Smooth muscle cell (in vitro differentiated cells): ENCODE measurements around the gene NTMT1. TPM values are rescaled to one million over a fixed set of nuclear protein-coding genes. Genes with fewer than 3 reads are reported as not detected.

Experiments
- DNase-seq: peaks from one replicate; lab custom pipeline; 2025; ENCODE audit not compliant: unreplicated experiment; lab: John Stamatoyannopoulos, UW
- H2AFZ ChIP-seq: fragments of 200-600 bp; sonication (generic); 2 replicates; pipeline ENCODE4 v1.6.0; 2016; ENCODE audit warnings: antibody characterized with exemption, low read depth, mild to moderate bottlenecking
- H3F3A ChIP-seq: fragments of 200-600 bp; sonication (generic); 2 replicates; pipeline ENCODE4 v1.6.0; 2017; ENCODE audit warnings: antibody characterized with exemption, low read depth
- H3K27ac ChIP-seq: fragments of 200-600 bp; sonication (generic); 2 replicates; pipeline ENCODE4 v1.5.1; 2016; ENCODE audit warnings: low read depth, mild to moderate bottlenecking
- H3K27me3 ChIP-seq: fragments of 200-600 bp; sonication (generic); 2 replicates; pipeline ENCODE4 v1.6.1; 2016; ENCODE audit warnings: low read depth, mild to moderate bottlenecking
- H3K36me3 ChIP-seq: fragments of 200-600 bp; sonication (generic); 2 replicates; pipeline ENCODE4 v1.5.1; 2016; ENCODE audit warnings: low read depth
- H3K4me1 ChIP-seq: fragments of 200-600 bp; sonication (generic); 2 replicates; pipeline ENCODE4 v1.5.1; 2016; ENCODE audit warnings: low read depth
- H3K4me2 ChIP-seq: fragments of 200-600 bp; sonication (generic); 2 replicates; pipeline ENCODE4 v1.6.0; 2016; ENCODE audit warnings: mild to moderate bottlenecking
- H3K4me3 ChIP-seq: fragments of 200-600 bp; sonication (generic); 2 replicates; pipeline ENCODE4 v1.5.1; 2016; ENCODE audit warnings: mild to moderate bottlenecking
- H3K79me2 ChIP-seq: fragments of 200-600 bp; sonication (generic); 2 replicates; pipeline ENCODE4 v1.6.0; 2016; ENCODE audit warnings: low read depth, mild to moderate bottlenecking
- H3K9ac ChIP-seq: fragments of 200-600 bp; sonication (generic); 2 replicates; pipeline ENCODE4 v1.6.0; 2016; ENCODE audit warnings: low read depth
- H3K9me3 ChIP-seq: fragments of 200-600 bp; sonication (generic); replicated peaks from 2 replicates; pipeline ENCODE4 v1.5.1; 2016; ENCODE audit warnings: low read depth
- H4K20me1 ChIP-seq: fragments of 200-600 bp; sonication (generic); 2 replicates; pipeline ENCODE4 v1.6.0; 2016; ENCODE audit warnings: low read depth
- WGBS: methylation state at CpG from one replicate; pipeline ENCODE4 v1.1.7; 2016; ENCODE audit warnings: low lambda C conversion rate; 5-methylcytosine and 5-hydroxymethylcytosine counted together
- polyA plus RNA-seq: library from polyadenylated mRNA; unstranded; fragments of >200 nt; fragmentation: Nextera tagmentation; extraction: Ambion mirVana; gene quantifications from 2 replicates; pipeline ENCODE4 v1.2.1, GENCODE V29; 2016
- total RNA-seq: library from RNA; depleted of rRNA; stranded (reverse); fragments of >200 nt; gene quantifications from 2 replicates; pipeline ENCODE4 v1.2.3, GENCODE V29; 2014
- TF ChIP-seq, protein P1 (sequence below): fragments of 200-600 bp; sonication (generic); IDR thresholded peaks from 2 replicates; pipeline ENCODE4 v1.5.1; 2017; ENCODE audit warnings: borderline replicate concordance, mild to moderate bottlenecking, antibody characterized with exemption; ENCODE audit not compliant: insufficient read depth, poor library complexity, severe bottlenecking

NTMT1 gene
- total and polyA plus RNA-seq, 2 experiments from 2014 or later = 42.9 to 118 TPM

DNA sequence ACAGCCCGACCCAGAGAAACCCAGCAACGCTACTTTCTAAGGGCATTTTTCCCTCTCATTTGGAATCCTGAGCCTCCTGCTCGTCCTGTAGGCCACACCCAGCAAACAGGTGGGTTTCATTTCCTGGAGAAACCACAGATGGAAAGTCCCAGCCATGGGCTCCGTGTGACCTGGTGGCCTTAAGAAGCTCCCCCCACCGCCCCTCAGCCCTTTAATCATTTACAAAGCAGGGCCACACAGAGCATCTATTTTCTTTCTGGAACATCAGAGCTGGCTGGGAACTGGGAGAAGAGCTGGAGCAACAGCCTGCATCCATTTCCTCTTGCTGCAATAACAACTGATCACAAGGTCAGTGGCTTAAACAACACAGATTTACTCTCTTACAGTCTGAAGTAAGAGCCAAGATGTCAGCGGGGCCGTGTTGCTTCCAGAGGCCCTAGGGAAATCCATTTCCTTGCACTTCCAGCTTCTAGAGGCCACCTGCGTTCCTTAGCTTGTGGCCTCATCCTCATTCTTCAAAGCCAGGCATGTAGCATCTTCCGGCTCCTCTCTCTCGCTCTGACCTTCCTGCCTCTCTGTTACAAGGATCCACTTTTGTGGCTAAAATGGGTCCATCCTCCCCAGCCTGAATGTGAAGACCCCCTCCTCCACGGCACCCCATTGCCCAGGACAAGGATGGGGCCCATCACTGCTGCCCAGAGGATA lies 45.6 kb upstream of the NTMT1 start:
- no peak overlapping the region for H2AFZ ChIP-seq
- H3K9me3 ChIP-seq = no peaks in the 10 kb centered on the region
- H3K9ac ChIP-seq = no peak overlapping the region
- 92% methylated on average over 11 of the region's 11 CpGs for WGBS
- H3K27ac ChIP-seq = no peak overlapping the region
- no peaks in the 10 kb centered on the region for H3K79me2 ChIP-seq
- DNase-seq = no peak
- TF ChIP-seq, protein P1, sequence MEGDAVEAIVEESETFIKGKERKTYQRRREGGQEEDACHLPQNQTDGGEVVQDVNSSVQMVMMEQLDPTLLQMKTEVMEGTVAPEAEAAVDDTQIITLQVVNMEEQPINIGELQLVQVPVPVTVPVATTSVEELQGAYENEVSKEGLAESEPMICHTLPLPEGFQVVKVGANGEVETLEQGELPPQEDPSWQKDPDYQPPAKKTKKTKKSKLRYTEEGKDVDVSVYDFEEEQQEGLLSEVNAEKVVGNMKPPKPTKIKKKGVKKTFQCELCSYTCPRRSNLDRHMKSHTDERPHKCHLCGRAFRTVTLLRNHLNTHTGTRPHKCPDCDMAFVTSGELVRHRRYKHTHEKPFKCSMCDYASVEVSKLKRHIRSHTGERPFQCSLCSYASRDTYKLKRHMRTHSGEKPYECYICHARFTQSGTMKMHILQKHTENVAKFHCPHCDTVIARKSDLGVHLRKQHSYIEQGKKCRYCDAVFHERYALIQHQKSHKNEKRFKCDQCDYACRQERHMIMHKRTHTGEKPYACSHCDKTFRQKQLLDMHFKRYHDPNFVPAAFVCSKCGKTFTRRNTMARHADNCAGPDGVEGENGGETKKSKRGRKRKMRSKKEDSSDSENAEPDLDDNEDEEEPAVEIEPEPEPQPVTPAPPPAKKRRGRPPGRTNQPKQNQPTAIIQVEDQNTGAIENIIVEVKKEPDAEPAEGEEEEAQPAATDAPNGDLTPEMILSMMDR = no peak
- H3K27me3 ChIP-seq = no peaks in the 10 kb centered on the region
- H3K4me1 ChIP-seq = peaks cover 4% of the 10 kb centered on the region
- H3K4me3 ChIP-seq = no peak overlapping the region
- H3F3A ChIP-seq = peaks cover 7% of the 10 kb centered on the region
- no peaks in the 10 kb centered on the region for H4K20me1 ChIP-seq
- H3K4me2 ChIP-seq = no peak overlapping the region
- no peaks in the 10 kb centered on the region for H3K36me3 ChIP-seq

DNA sequence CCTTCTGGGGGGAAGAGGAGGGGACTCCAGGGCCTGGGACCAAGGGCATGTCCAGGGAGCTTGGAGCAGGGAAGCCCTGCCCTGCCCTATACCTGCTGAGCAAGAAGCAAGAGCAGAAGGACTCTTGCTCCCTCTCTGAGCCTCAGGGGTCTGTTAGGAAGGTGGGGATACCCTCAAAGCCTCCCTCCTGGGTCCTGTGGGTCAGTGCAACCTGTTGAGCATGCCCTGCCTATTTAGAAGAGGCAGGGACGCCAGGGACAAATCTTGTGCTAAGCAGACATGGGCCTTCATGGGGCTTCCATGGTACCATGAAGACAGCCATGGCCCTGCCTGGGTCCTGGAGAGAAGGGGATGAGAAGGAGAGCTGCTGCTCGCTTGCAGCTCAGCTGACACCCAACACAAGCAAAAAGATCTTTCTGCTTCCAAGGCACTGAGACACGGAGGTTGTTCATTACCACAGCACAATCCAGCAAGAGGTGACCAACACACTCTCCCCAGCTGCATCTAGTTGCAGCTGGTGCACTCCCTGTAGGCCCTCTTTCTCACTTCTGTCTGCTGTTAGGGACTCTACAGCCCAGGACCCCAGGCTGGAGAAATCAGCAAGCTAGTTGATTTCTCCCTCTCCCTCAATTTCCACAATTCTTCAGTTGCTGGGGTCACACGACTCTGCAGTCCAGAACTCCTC lies 44.3 kb upstream of the NTMT1 start:
- H3K9ac ChIP-seq = no peak overlapping the region
- no peak overlapping the region for H3K4me3 ChIP-seq
- no peak overlapping the region for H3K27ac ChIP-seq
- 84% methylated on average over 4 of the region's 4 CpGs for WGBS
- no peaks in the 10 kb centered on the region for H4K20me1 ChIP-seq
- DNase-seq = no peak
- H3F3A ChIP-seq = peaks cover 4% of the 10 kb centered on the region
- no peaks in the 10 kb centered on the region for H3K27me3 ChIP-seq
- no peak overlapping the region for H3K4me2 ChIP-seq
- H3K4me1 ChIP-seq = peaks cover 4% of the 10 kb centered on the region
- H2AFZ ChIP-seq = no peak overlapping the region
- H3K9me3 ChIP-seq = no peaks in the 10 kb centered on the region
- TF ChIP-seq, protein P1 = no peak
- no peaks in the 10 kb centered on the region for H3K79me2 ChIP-seq
- H3K36me3 ChIP-seq = no peaks in the 10 kb centered on the region

DNA sequence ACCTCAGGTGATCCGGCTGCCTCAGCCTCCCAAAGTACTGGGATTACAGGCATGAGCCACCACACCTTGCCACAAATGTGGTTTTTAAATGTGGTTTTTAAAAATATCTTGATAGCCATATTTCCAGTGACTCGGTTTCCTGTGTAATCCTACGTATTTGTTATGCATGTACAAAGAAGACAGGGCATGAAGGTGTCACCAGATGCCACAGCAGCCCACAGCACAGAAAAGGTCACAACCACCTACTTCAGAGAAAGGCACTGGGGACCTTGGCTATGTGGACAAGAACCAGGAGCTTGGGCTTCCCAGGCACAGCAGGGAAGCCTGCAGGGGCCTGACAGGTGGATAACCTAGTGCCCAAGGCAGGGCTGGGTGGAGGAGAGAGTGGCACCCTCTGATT lies 43.1 kb upstream of the NTMT1 start:
- Histone ChIP-seq H3K9ac (no peak overlapping the region), H3F3A (peaks cover 12% of the 10 kb centered on the region), H3K27me3 (no peaks in the 10 kb centered on the region), H3K4me1 (peaks cover 12% of the 10 kb centered on the region), H3K9me3 (no peaks in the 10 kb centered on the region), H3K4me3 (no peak overlapping the region), H3K4me2 (no peak overlapping the region), H3K79me2 (no peaks in the 10 kb centered on the region), H2AFZ (no peak overlapping the region), H3K36me3 (no peaks in the 10 kb centered on the region), H3K27ac (no peak overlapping the region), H4K20me1 (no peaks in the 10 kb centered on the region)
- DNase-seq = no peak
- 93% methylated on average over 3 of the region's 3 CpGs for WGBS
- TF ChIP-seq, protein P1 = no peak
